Stimulated activated CD4-positive, alpha-beta T cell treated with anti-CD3 and anti-CD28 coated beads, Interleukin-4, amount 100 ng/mL, for 24 hours (primary cell): Measurements from ENCODE around the gene TMEM178B.
"Not testable (repeated sequence)": the region's sequence is repeated elsewhere in the genome, so short reads cannot be mapped to it uniquely, and the experiment has no call there.

ENCODE experiments used
- DNase-seq: peaks from one replicate; pipeline ENCODE4 v3.0.0-alpha.2; 2020

The TMEM178B gene

GRCh38 chr7:141361960-141362359 lies 288.1 kb downstream of the TMEM178B start:
- no peak for DNase-seq

- no peak for DNase-seq
These were observed 288.9 kb downstream of the TMEM178B start for GRCh38 chr7:141362580-141363435.

- DNase-seq = no peak
These were observed 289.9 kb downstream of the TMEM178B start for GRCh38 chr7:141363748-141364147.

- no peak for DNase-seq
These were observed 292.3 kb downstream of the TMEM178B start for GRCh38 chr7:141366091-141366621.

GRCh38 chr7:141369422-141369821 lies 295.6 kb downstream of the TMEM178B start:
- DNase-seq = no peak

- DNase-seq = no peak
These were observed 296.3 kb downstream of the TMEM178B start for GRCh38 chr7:141370178-141370577.

- DNase-seq = no peak
These were observed 296.8 kb downstream of the TMEM178B start for GRCh38 chr7:141370650-141371049.

GRCh38 chr7:141374425-141374824 lies 300.6 kb downstream of the TMEM178B start:
- DNase-seq = no peak

GRCh38 chr7:141375442-141375841 lies 301.6 kb downstream of the TMEM178B start:
- DNase-seq = no peak

- no peak for DNase-seq
These were observed 304.0 kb downstream of the TMEM178B start for GRCh38 chr7:141377906-141378305.

GRCh38 chr7:141378405-141378804 lies 304.5 kb downstream of the TMEM178B start:
- DNase-seq = no peak

- no peak for DNase-seq
These were observed 308.0 kb downstream of the TMEM178B start for GRCh38 chr7:141381794-141382427.

- DNase-seq = not testable (repeated sequence)
These were observed 309.5 kb downstream of the TMEM178B start for GRCh38 chr7:141383356-141383755.

- no peak for DNase-seq
These were observed 313.0 kb downstream of the TMEM178B start for GRCh38 chr7:141386881-141387280.

GRCh38 chr7:141387521-141388217 lies 313.8 kb downstream of the TMEM178B start:
- DNase-seq = no peak

GRCh38 chr7:141389140-141389796 lies 315.4 kb downstream of the TMEM178B start:
- no peak for DNase-seq

- no peak for DNase-seq
These were observed 316.5 kb downstream of the TMEM178B start for GRCh38 chr7:141390339-141390738.

GRCh38 chr7:141393056-141393455 lies 319.2 kb downstream of the TMEM178B start:
- no peak for DNase-seq

GRCh38 chr7:141397236-141398163 lies 323.6 kb downstream of the TMEM178B start:
- no peak for DNase-seq

- no peak for DNase-seq
These were observed 326.5 kb downstream of the TMEM178B start for GRCh38 chr7:141400356-141400755.

- no peak for DNase-seq
These were observed 328.6 kb downstream of the TMEM178B start for GRCh38 chr7:141402277-141402996.
